ENCODE measurements around the gene MTMR3.

MTMR3 gene

GRCh38 chr22:29867851-29868250 lies 15.1 kb upstream of the MTMR3 start:
- no peak for DNase-seq (ENCODE audit: low read depth in 1 of 2, low spot score in 1 of 2)

DNA sequence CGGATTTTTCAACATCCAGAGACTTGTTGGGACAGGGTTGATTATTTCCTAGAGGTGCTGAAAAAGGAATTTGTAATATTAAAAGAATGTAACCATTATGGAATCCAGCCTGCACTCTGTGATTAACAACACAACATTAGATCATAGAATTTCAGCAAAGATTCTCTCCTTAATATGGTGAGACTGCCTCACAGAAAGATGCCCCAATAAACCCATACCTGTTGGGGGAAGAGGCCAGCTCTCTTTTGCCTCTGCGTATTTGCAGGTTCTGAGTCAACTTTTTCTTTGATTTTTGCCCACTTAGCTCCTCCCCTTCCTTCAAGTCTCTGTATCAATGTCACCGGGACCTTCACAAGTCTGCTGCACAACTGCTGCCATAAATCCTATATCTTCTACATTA lies 12.4 kb upstream of the MTMR3 start:
- DNase-seq (ENCODE audit: low read depth in 1 of 2, low spot score in 1 of 2): no peak

GRCh38 chr22:29871684-29872083 lies 11.3 kb upstream of the MTMR3 start:
- no peak for DNase-seq (ENCODE audit: low read depth in 1 of 2, low spot score in 1 of 2)

GRCh38 chr22:29872144-29872893 lies 10.7 kb upstream of the MTMR3 start:
- DNase-seq (ENCODE audit: low read depth in 1 of 2, low spot score in 1 of 2): no peak

GRCh38 chr22:29872989-29873388 lies 10.0 kb upstream of the MTMR3 start:
- no peak for DNase-seq (ENCODE audit: low read depth in 1 of 2, low spot score in 1 of 2)

DNA sequence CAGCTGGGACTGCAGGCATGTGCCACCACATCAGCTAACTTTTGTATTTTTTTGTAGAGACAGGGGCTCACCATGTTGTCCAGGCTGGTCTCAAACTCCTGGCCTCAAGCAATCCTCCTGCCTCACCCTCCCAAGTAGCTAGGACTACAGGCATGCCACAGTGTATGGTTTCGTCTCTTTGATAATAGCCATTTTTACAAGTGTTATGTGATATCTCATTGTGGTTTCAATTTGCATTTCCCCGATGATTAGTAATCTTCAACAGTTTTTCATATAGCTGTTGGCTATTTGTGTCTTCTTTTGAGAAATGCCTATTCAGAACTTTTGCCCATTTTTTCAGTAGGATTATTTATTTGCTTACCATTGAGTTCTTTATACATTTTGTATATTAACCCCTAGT lies 9.0 kb upstream of the MTMR3 start:
- no peak for DNase-seq (ENCODE audit: low read depth in 1 of 2, low spot score in 1 of 2)

- DNase-seq (ENCODE audit: low read depth in 1 of 2, low spot score in 1 of 2): no peak
Observed at GRCh38 chr22:29877620-29878019, 5.4 kb upstream of the MTMR3 start.

- DNase-seq (ENCODE audit: low read depth in 1 of 2, low spot score in 1 of 2): no peak
Observed at GRCh38 chr22:29879753-29880152, 3.2 kb upstream of the MTMR3 start.

- DNase-seq (ENCODE audit: low read depth in 1 of 2, low spot score in 1 of 2): no peak
Observed at GRCh38 chr22:29882716-29883044, 294 bp upstream of the MTMR3 start.

- no peak for DNase-seq (ENCODE audit: low read depth in 1 of 2, low spot score in 1 of 2)
Observed at GRCh38 chr22:29883775-29884097, 762 bp downstream of the MTMR3 start.

GRCh38 chr22:29885610-29886009 lies 2.6 kb downstream of the MTMR3 start:
- no peak for DNase-seq (ENCODE audit: low read depth in 1 of 2, low spot score in 1 of 2)

GRCh38 chr22:29886596-29886995 lies 3.6 kb downstream of the MTMR3 start:
- no peak for DNase-seq (ENCODE audit: low read depth in 1 of 2, low spot score in 1 of 2)

- no peak for DNase-seq (ENCODE audit: low read depth in 1 of 2, low spot score in 1 of 2)
Observed at GRCh38 chr22:29887358-29887757, 4.4 kb downstream of the MTMR3 start.

DNA sequence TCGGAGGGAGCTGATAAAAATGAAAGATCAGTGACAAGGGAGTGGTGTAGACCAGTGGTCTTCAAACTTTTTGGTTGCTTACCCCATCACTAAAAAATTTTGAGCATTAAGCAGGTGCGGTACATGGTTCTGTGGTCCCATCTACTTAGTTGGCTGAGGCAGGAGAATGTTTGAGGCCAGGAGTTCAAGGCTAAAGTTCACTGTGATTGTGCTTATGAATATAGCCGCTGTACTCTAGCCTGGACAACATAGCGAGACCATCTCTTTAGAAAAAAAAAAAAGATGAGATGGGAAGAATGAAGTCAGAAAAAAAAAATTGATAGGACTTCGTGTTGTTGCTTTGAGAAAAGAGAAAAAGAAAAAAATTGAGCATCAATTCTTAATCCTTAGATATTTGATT lies 7.8 kb downstream of the MTMR3 start:
- DNase-seq (ENCODE audit: low read depth in 1 of 2, low spot score in 1 of 2): no peak

GRCh38 chr22:29892315-29893156 lies 9.6 kb downstream of the MTMR3 start:
- DNase-seq (ENCODE audit: low read depth in 1 of 2, low spot score in 1 of 2): no peak

DNA sequence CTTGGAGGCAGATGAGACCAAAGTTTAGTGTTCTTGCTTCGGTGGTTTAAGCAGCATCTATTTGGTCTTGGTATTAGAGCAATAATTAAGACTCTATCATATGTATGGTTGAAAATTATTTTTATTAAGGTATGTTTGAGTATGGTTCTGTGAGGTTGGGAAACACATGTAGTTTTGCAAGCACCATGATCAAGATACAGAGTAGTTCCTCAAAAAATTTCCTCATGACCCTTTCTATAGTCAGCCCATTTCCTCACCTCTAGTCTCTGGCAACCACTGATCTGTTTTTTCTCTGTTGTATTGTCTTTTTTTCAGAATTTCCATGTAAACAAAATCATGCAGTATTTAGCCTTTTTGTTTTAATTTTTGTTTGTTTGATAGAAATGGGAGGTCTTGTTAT lies 18.4 kb downstream of the MTMR3 start:
- no peak for DNase-seq (ENCODE audit: low read depth in 1 of 2, low spot score in 1 of 2)

DNA sequence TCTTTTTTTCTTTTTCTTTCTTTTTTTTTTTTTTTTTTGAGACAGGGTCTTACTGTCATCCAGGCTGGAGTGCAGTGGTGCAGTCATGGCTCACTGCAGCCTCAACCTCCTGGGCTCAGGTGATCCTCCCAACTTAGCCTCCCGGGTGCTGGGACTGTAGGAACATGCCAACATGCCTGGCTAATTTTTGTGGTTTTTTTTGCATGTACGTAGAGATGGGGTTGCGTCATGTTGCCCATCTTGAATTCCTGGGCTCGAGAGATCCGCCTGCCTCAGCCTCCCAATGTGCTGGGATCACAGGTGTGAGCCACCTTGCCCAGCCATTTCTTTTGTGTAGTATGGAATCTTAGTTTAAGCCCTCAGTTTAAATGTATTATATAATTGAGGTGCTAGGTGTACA lies 20.4 kb downstream of the MTMR3 start:
- no peak for DNase-seq (ENCODE audit: low read depth in 1 of 2, low spot score in 1 of 2)

DNA sequence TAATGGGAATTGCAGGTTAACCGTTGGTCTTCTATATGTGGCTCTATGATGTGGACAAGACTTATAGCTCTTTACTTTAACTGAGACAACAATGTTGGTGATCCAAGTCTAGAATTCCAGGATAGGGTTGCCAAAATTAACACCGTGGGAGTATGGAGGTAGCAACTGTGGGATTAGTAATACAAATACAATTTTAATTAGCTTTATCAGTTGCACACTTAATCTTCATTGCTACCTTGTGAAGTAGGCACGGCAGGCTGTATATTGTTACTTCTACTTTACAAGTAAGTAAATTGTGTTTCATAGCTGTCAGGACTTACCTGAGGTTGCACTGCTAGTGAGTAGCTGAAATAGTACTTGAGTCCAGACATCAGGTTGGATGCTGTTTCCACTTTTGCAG lies 21.0 kb downstream of the MTMR3 start:
- no peak for DNase-seq (ENCODE audit: low read depth in 1 of 2, low spot score in 1 of 2)

DNA sequence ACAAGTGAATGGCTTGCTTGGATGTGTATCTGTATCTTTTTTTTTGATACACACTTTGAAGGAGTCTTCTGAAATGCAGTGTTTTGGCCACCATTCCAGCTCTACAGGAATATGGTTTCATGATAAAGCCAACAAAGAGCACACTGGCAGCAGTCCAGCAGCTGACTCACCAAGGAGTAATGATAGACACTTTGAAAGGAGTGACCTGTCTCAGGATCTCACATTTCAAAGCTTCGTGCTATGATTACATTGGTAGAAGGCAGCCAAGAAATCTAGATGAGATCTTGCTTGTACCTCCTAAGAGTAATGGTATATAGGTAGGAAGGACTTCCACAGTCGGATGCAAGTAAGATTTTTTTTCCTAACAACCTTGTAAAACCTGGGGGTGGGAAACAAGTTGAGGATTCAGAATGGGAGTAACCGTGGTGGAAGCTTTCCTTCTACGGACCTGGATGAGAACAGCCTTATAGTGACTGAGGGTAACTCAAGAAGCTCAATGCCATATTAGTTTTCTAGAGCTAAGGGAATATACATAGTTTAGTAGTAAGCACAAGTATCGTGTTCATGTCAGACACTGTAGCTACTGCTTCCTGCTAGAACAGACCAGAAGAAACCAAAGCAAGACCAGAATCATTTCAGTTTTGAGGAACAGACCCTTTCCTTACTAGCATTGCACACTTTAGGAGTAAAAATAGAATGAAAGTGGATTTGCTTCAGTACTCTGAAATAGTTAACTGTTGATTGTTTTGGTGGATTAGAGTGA lies 25.0 kb downstream of the MTMR3 start:
- no peak for DNase-seq (ENCODE audit: low read depth in 1 of 2, low spot score in 1 of 2)

DNA sequence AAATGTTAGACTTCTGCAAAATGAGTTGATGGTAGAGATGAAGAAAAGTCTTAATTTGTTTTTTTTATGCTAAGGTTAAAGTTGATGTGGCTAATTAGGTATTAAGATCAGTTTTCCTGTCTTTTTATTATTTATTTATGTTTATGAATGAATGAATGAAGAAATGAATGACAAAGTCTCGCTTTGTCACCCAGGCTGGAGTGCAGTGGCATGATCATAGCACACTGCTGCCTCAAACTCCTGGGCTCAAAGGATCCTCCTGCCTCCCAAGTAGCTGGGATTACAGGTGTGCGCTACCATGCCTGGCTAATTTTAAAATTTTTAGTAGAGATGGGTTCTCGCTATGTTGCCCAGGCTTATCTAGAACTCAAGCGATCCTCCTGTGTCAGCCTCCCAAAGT lies 29.2 kb downstream of the MTMR3 start:
- DNase-seq (ENCODE audit: low read depth in 1 of 2, low spot score in 1 of 2): no peak

- no peak for DNase-seq (ENCODE audit: low read depth in 1 of 2, low spot score in 1 of 2)
Observed at GRCh38 chr22:29912605-29913398, 29.8 kb downstream of the MTMR3 start.
